Fibroblast of lung (primary cell): ENCODE data around the gene DPYSL4.

Experiments used
- CTCF ChIP-seq, 2 donors: IDR thresholded peaks in 1 of 2; conservative IDR thresholded peaks in 1 of 2; 1 replicate in 1 of 2; 2 replicates in 1 of 2; pipeline ENCODE4 v1.5.1; 2011 to 2012; ENCODE audit warnings: low read length in 2 of 2, control low read depth in 1 of 2, inconsistent platforms in 1 of 2, low read depth in 1 of 2, mild to moderate bottlenecking in 1 of 2
- EZH2 ChIP-seq: IDR thresholded peaks from 2 replicates; pipeline ENCODE4 v1.5.1; 2012; ENCODE audit warnings: low read length, control low read depth, mild to moderate bottlenecking; ENCODE audit errors: missing control alignments

DNA sequence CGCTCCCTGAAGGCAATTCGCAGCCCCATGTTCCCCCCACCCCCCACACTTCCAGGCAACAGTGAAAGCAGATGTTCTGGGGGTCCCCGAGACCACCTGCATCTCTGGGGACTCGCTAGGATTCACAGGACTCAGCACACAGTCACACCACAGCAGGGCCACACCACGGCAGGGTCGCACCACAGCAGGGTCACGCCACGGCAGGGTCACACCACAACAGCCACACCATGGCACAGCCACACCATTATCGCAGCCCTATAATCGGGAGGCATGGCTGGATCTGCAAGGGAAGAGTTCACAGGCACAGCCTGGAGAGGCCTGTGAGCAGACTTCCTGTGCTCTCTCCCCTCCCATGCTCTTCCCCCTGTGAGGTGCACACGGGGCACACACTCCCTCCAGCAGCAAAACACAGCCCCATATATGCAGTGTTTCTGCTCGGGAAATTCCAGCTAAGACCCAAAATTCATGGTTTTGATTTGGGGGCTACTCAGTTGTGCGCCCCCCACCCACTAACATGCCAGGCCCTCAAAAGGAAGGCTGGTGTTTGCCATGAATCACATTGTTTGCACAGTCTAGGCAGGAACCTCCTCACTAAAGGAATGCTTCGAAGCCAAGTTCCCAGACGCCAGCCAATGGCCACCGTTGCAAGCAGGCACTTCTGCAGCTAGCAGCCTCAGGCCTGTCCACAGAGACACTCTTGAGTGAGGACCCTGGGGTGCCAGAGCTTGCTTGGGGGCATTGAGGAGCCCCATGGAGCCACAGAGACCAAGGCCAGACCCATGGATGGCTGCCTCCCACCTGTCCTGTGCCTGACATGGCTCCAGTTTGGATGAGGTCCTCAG lies 7.0 kb upstream of the DPYSL4 start:
- TF ChIP-seq CTCF (conservative IDR thresholded peaks at IDR 0.05 in 1 of 2, IDR thresholded peaks at IDR 0.05 in 1 of 2; ENCODE audit: low read depth in 1 of 2, low read length in 2 of 2): no peak
- no peak for TF ChIP-seq EZH2
